ENCODE results near the gene GRK4. TPM values are rescaled to one million over a fixed set of nuclear protein-coding genes. Genes with fewer than 3 reads are reported as not detected.
"Not testable (repeated sequence)": the region's sequence is repeated elsewhere in the genome, so short reads cannot be mapped to it uniquely, and the experiment has no call there.

Gene GRK4
- total RNA-seq, 1 experiment from 2014 or later: 4.4 TPM

GRCh38 chr4:3037957-3038461, 74.6 kb downstream of the GRK4 start:
- peak; percentile 5 for DNase-seq (ENCODE audit: low read depth)

- no peak for DNase-seq (ENCODE audit: low read depth)
Observed at GRCh38 chr4:3039706-3040366, 76.5 kb downstream of the GRK4 start.

- DNase-seq (ENCODE audit: low read depth): no peak
Observed at GRCh38 chr4:3040452-3041191, 77.3 kb downstream of the GRK4 start.

- DNase-seq (ENCODE audit: low read depth): peak; percentile 60
Observed at GRCh38 chr4:3041192-3042142, 78.1 kb downstream of the GRK4 start.

- no peak for DNase-seq (ENCODE audit: low read depth)
Observed at GRCh38 chr4:3042226-3042625, 78.9 kb downstream of the GRK4 start.

- no peak for DNase-seq (ENCODE audit: low read depth)
Observed at GRCh38 chr4:3043282-3044020, 80.1 kb downstream of the GRK4 start.

GRCh38 chr4:3044870-3045819, 81.8 kb downstream of the GRK4 start:
- DNase-seq (ENCODE audit: low read depth): peak; percentile 68

- no peak for DNase-seq (ENCODE audit: low read depth)
Observed at GRCh38 chr4:3046162-3046561, 82.8 kb downstream of the GRK4 start.

GRCh38 chr4:3046623-3047022, 83.3 kb downstream of the GRK4 start:
- no peak for DNase-seq (ENCODE audit: low read depth)

- DNase-seq (ENCODE audit: low read depth): peak; percentile 61
Observed at GRCh38 chr4:3047464-3048286, 84.3 kb downstream of the GRK4 start.

- DNase-seq (ENCODE audit: low read depth): not testable (repeated sequence)
Observed at GRCh38 chr4:3051141-3051897, 87.9 kb downstream of the GRK4 start.

GRCh38 chr4:3054169-3054759, 90.9 kb downstream of the GRK4 start:
- DNase-seq (ENCODE audit: low read depth): no peak

GRCh38 chr4:3059943-3060342, 96.6 kb downstream of the GRK4 start:
- DNase-seq (ENCODE audit: low read depth): no peak

- DNase-seq (ENCODE audit: low read depth): no peak
Observed at GRCh38 chr4:3060946-3061345, 97.6 kb downstream of the GRK4 start.

- DNase-seq (ENCODE audit: low read depth): peak; percentile 55
Observed at GRCh38 chr4:3062471-3062870, 99.1 kb downstream of the GRK4 start.

- DNase-seq (ENCODE audit: low read depth): no peak
Observed at GRCh38 chr4:3065551-3065950, 102.2 kb downstream of the GRK4 start.

- DNase-seq (ENCODE audit: low read depth): no peak
Observed at GRCh38 chr4:3066836-3067400, 103.5 kb downstream of the GRK4 start.
